GM19240 (cell line): Measurements from ENCODE around the gene USP17L25.
"Not testable (repeated sequence)": the region's sequence is repeated elsewhere in the genome, so short reads cannot be mapped to it uniquely, and the experiment has no call there.

Experiments
- DNase-seq: peaks from one replicate; pipeline ENCODE4 v3.0.0; 2011; ENCODE audit warnings: low spot score; ENCODE audit not compliant: insufficient read length

The USP17L25 gene

GRCh38 chr4:9329611-9330010 lies at the start of gene USP17L25:
USP17L25 (plus strand) TSS chr4:9329911; CDS start chr4:9329911, 0 bp downstream.
- not testable (repeated sequence) for DNase-seq

- not testable (repeated sequence) for DNase-seq
These were observed 5.5 kb upstream of the USP17L25 start for GRCh38 chr4:9324191-9324590.

GRCh38 chr4:9324865-9325264 lies 4.8 kb upstream of the USP17L25 start, which contains the start of gene USP17L24:
USP17L24 (plus strand) TSS chr4:9325165; CDS start chr4:9325165, 0 bp downstream.
- DNase-seq, result not testable (repeated sequence)

- DNase-seq, result not testable (repeated sequence)
These were observed 4.6 kb downstream of the USP17L25 start, which contains the start of gene USP17L26 for GRCh38 chr4:9334358-9334757. USP17L26 (plus strand) TSS chr4:9334658; CDS start chr4:9334658, 0 bp downstream.

GRCh38 chr4:9339103-9339502 lies 9.4 kb downstream of the USP17L25 start, which contains the start of gene USP17L5:
USP17L5 (plus strand) TSS chr4:9339403; CDS start chr4:9339403, 0 bp downstream.
- not testable (repeated sequence) for DNase-seq

- DNase-seq, result not testable (repeated sequence)
These were observed 14.1 kb downstream of the USP17L25 start, which contains the start of gene USP17L27 for GRCh38 chr4:9343848-9344247. USP17L27 (plus strand) TSS chr4:9344148; CDS start chr4:9344148, 0 bp downstream.

- DNase-seq, result not testable (repeated sequence)
These were observed 18.9 kb downstream of the USP17L25 start, which contains the start of gene USP17L28 for GRCh38 chr4:9348593-9348992. USP17L28 (plus strand) TSS chr4:9348893; CDS start chr4:9348893, 0 bp downstream.

GRCh38 chr4:9350866-9351265 lies 21.2 kb downstream of the USP17L25 start:
- DNase-seq, result not testable (repeated sequence)

- not testable (repeated sequence) for DNase-seq
These were observed 23.6 kb downstream of the USP17L25 start, which contains the start of gene USP17L29 for GRCh38 chr4:9353338-9353737. USP17L29 (plus strand) TSS chr4:9353638; CDS start chr4:9353638, 0 bp downstream.

GRCh38 chr4:9362829-9363228 lies 33.1 kb downstream of the USP17L25 start, which contains the start of gene USP17L30:
USP17L30 (plus strand) TSS chr4:9363129; CDS start chr4:9363129, 0 bp downstream.
- DNase-seq, result not testable (repeated sequence)

GRCh38 chr4:9379881-9380280 lies 50.2 kb downstream of the USP17L25 start:
- not testable (repeated sequence) for DNase-seq
